Astrocyte of the spinal cord (primary cell): ENCODE results near the gene COL8A1.

Experiments used
- DNase-seq: peaks from one replicate; pipeline ENCODE4 v3.0.0; 2011; ENCODE audit warnings: low read depth, low spot score
- H3K4me3 ChIP-seq: 2 replicates; pipeline ENCODE4 v1.5.1; 2011; ENCODE audit warnings: low read depth, mild to moderate bottlenecking, low read length, moderate library complexity
- CTCF ChIP-seq: IDR thresholded peaks from 2 replicates; pipeline ENCODE4 v1.5.1; 2012; ENCODE audit warnings: low read depth, mild to moderate bottlenecking, low read length, inconsistent platforms
- in situ Hi-C: cut with HindIII; loops from 2 replicates; pipeline ENCODE4 v1.10.0; 2017; ENCODE audit warnings: low sequenced_read_pairs

COL8A1 gene

GRCh38 chr3:99644746-99645145 lies 6.4 kb downstream of the COL8A1 start:
- no peak overlapping the region for H3K4me3 ChIP-seq
- no peak for DNase-seq
- TF ChIP-seq CTCF = no peak
- in situ Hi-C loops = no loop called here

- in situ Hi-C loops = no loop called here
- no peak overlapping the region for H3K4me3 ChIP-seq
- peak; percentile 64 for TF ChIP-seq CTCF
- peak; percentile 84 for DNase-seq
These were observed 7.1 kb downstream of the COL8A1 start for GRCh38 chr3:99645277-99646106.

DNA sequence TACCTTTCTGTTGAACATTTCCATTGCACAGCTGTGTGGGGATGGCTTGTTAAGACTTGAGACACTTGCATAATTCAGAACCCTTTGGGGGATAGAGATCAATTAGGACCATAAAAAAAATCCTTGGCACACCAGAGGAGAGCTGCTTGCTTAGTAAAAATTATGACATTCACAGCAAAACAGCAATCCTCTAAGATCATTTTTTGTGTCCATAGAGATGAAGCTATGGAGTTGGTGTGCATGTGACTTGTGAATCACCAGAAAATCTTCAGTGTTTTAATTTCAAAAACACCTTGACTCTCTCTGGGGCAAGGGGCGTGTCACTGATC lies 7.7 kb downstream of the COL8A1 start:
- TF ChIP-seq CTCF = no peak
- in situ Hi-C loops = no loop called here
- H3K4me3 ChIP-seq = no peak overlapping the region
- DNase-seq = no peak

DNA sequence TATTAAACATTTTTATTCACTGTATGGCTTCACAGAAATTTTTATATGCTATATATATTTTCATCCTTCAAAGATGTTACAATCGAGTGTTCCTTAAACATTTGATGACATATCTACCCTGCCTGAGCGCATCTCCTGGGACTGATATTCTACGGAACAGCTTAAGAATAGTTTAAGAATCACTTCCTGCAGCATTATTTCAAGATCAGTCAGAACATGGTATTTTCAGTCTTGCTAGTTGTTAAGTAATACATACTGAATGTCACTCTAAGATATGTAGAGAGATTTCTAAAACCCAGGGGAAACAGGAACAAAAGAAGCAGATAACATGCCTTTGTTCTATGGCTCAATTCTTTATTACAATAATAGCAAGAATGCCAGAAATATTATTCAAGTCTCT lies 8.7 kb downstream of the COL8A1 start:
- peak; percentile 57 for DNase-seq

GRCh38 chr3:99648101-99648500 lies 9.7 kb downstream of the COL8A1 start:
- no peak for TF ChIP-seq CTCF
- peak; percentile 70 for DNase-seq
- H3K4me3 ChIP-seq = no peak overlapping the region
- in situ Hi-C loops = no loop called here

More for the DNA sequence above, 8.7 kb downstream of the COL8A1 start:
- no peak for TF ChIP-seq CTCF
- in situ Hi-C loops = no loop called here
- no peak overlapping the region for H3K4me3 ChIP-seq

GRCh38 chr3:99648516-99648915 lies 10.1 kb downstream of the COL8A1 start:
- in situ Hi-C loops = no loop called here
- TF ChIP-seq CTCF = no peak
- no peak overlapping the region for H3K4me3 ChIP-seq
- DNase-seq = no peak
